ENCODE data around the gene MED8. TPM values are rescaled to one million over a fixed set of nuclear protein-coding genes. Genes with fewer than 3 reads are reported as not detected.

The MED8 gene
- total and polyA plus RNA-seq, 2 of the 8 experiments (the other 6 are each of a cell fraction or from before 2014, with no cell fraction given) = 7.0 to 20.6 TPM

- no peak overlapping the region for H3K23ac ChIP-seq (ENCODE audit: insufficient read length)
- H3K27me3 ChIP-seq (replicated peaks in 1 of 4; ENCODE audit: control insufficient read depth in 3 of 4, extremely low read depth in 1 of 4, insufficient read depth in 3 of 4, low read length in 3 of 4) = no peaks in the 10 kb centered on the region
- no peak overlapping the region for H3K4ac ChIP-seq (replicated peaks; ENCODE audit: insufficient read length, low read depth, low read length)
- H3K79me1 ChIP-seq (ENCODE audit: low read depth, low read length) = no peaks in the 10 kb centered on the region
- no peak overlapping the region for H4K8ac ChIP-seq (ENCODE audit: extremely low read depth, insufficient read depth, low read length)
- no peaks in the 10 kb centered on the region for H4K20me1 ChIP-seq (replicated peaks in 1 of 2; ENCODE audit: control insufficient read depth in 1 of 2, insufficient read depth in 2 of 2, low read length in 2 of 2)
- no peak overlapping the region for H2AK5ac ChIP-seq (ENCODE audit: low read depth, low read length)
- DNase-seq (ENCODE audit: low read depth in 1 of 2, low spot score in 2 of 2) (no peak), FAIRE-seq (no peak)
- no peaks in the 10 kb centered on the region for H3K9me3 ChIP-seq (ENCODE audit: insufficient read depth in 2 of 2, low read depth in 1 of 2, low read length in 1 of 2)
- no peak overlapping the region for H4K91ac ChIP-seq (replicated peaks; ENCODE audit: insufficient read length, low read length)
- H3K27ac ChIP-seq (ENCODE audit: low read depth, low read length) = no peak overlapping the region
- H3K14ac ChIP-seq (ENCODE audit: insufficient read length) = no peak overlapping the region
- H2BK12ac ChIP-seq (ENCODE audit: low read depth, low read length) = no peak overlapping the region
- no peak overlapping the region for H2BK120ac ChIP-seq (replicated peaks; ENCODE audit: low read depth, low read length)
- H3K23me2 ChIP-seq (ENCODE audit: low read depth, low read length) = no peaks in the 10 kb centered on the region
- H3K9ac ChIP-seq (replicated peaks in 1 of 4; ENCODE audit: extremely low read depth in 1 of 4, low read depth in 3 of 4, low read length in 3 of 4) = no peak overlapping the region
- no peak overlapping the region for H3K18ac ChIP-seq (ENCODE audit: extremely low read depth, low read length)
- CTCF ChIA-PET (ENCODE audit: partially characterized antibody) = interaction anchor here (1.6 to 1.7 kb wide), 2 partner anchors 12 to 19 kb away, joined by 3 to 4 read pairs; no protein-coding TSS in a partner anchor
- H3K36me3 ChIP-seq (ENCODE audit: control insufficient read depth in 2 of 4, insufficient read depth in 4 of 4, low read length in 3 of 4) = peaks cover 0 to 2% (median 0%) of the 10 kb centered on the region in 4 experiments; a peak in 1 of 8 replicates
- no peak overlapping the region for H2BK5ac ChIP-seq (ENCODE audit: low read depth, low read length)
- H2BK20ac ChIP-seq (ENCODE audit: low read length) = no peak overlapping the region
- no peak overlapping the region for H4K5ac ChIP-seq (ENCODE audit: insufficient read length, low read depth, low read length)
- H2BK15ac ChIP-seq (ENCODE audit: low read length) = no peak overlapping the region
- H3K4me1 ChIP-seq (replicated peaks in 1 of 4; ENCODE audit: control insufficient read depth in 3 of 4, insufficient read depth in 4 of 4, low read length in 3 of 4) = 0 out of 7 replicates have a peak, but pooled peaks cover 0 to 2% (median 0%) of the 10 kb centered on the region in 4 experiments
- POLR2A ChIA-PET (ENCODE audit: partially characterized antibody) = interaction anchor here (1.1 kb wide), 1 partner anchor 19 kb away, joined by 3 read pairs; no protein-coding TSS in a partner anchor
- no peak overlapping the region for H2AFZ ChIP-seq (ENCODE audit: low read length)
- H3K79me2 ChIP-seq (ENCODE audit: control insufficient read depth in 1 of 2, insufficient read depth in 2 of 2, low read length in 2 of 2) = peaks cover 0 to 4% of the 10 kb centered on the region in 2 experiments; a peak in 1 of 4 replicates
- H3K4me2 ChIP-seq (ENCODE audit: insufficient read depth in 1 of 2, low read depth in 2 of 2, low read length in 2 of 2) = no peak overlapping the region
- 82% methylated on average over 4 of the region's 4 CpGs; no CpG with 5 or more reads in 1 of the 2 experiments for WGBS, 2 experiments (ENCODE audit: extremely low coverage in 1 of 2, insufficient coverage in 1 of 2, insufficient read length in 1 of 2, insufficient replicate concordance in 2 of 2, low coverage in 1 of 2, low lambda C conversion rate in 2 of 2, missing lambda C conversion rate in 1 of 2)
- H3K4me3 ChIP-seq (ENCODE audit: extremely low read depth in 1 of 4, insufficient read depth in 2 of 4, low read depth in 3 of 4, low read length in 4 of 4) = no peak overlapping the region
- no peak overlapping the region for H3K56ac ChIP-seq (replicated peaks; ENCODE audit: insufficient read length, low read depth, low read length)
- TF ChIP-seq ASH2L (IDR thresholded peaks at IDR 0.05; ENCODE audit: low read length) = no peak
- no peak for TF ChIP-seq BRCA1 (IDR thresholded peaks at IDR 0.05; ENCODE audit: low read depth, low read length)
- TF ChIP-seq BACH1 (IDR thresholded peaks at IDR 0.05; ENCODE audit: low read length) = no peak
- TF ChIP-seq CTCF (IDR thresholded peaks at IDR 0.05; ENCODE audit: control extremely low read depth in 1 of 3, insufficient read depth in 1 of 3, low read depth in 1 of 3, low read length in 3 of 3) = no peak
- no peak for TF ChIP-seq ZNF274 (IDR thresholded peaks at IDR 0.05; ENCODE audit: borderline replicate concordance, extremely low read depth, low read length)
- no peak for TF ChIP-seq E2F6 (IDR thresholded peaks at IDR 0.05)
- no peak for TF ChIP-seq KDM1A (IDR thresholded peaks at IDR 0.05; ENCODE audit: borderline replicate concordance, low read length)
- TF ChIP-seq SRF (IDR thresholded peaks at IDR 0.05; ENCODE audit: low read depth, low read length) = no peak
- no peak for TF ChIP-seq RNF2 (IDR thresholded peaks at IDR 0.05; ENCODE audit: borderline replicate concordance, low read depth, low read length, missing control alignments, poor library complexity, severe bottlenecking)
- no peak for TF ChIP-seq CREB1 (IDR thresholded peaks at IDR 0.05)
- no peak for TF ChIP-seq CBX8 (IDR thresholded peaks at IDR 0.05; ENCODE audit: borderline replicate concordance, low read depth, low read length)
Observed at GRCh38 chr1:43395523-43395922, 5.9 kb upstream of the MED8 start.

All from H1 (cell line).